ENCODE results near the gene PRPSAP1. TPM values are rescaled to one million over a fixed set of nuclear protein-coding genes. Genes with fewer than 3 reads are reported as not detected.

Gene PRPSAP1
- total RNA-seq, 3 donors from 2014 or later (not counting 1 experiment from before 2014, with no cell fraction given): 32.9 to 45.2 (median 41.5) TPM

GRCh38 chr17:76384987-76385891, 31.5 kb upstream of the PRPSAP1 start:
- Mint-ChIP-seq H3K27me3 (ENCODE audit: low read depth in 2 of 2) (no peaks in the 10 kb centered on the region), H3K9me3 (no peaks in the 10 kb centered on the region), H3K4me1 (peaks cover 5 to 17% of the 10 kb centered on the region in 2 donors), H3K4me3 (peak overlapping the region; percentile 79), H3K36me3 (no peaks in the 10 kb centered on the region), H3K27ac (peak overlapping the region in 1 of 2 donors; percentile 60)
- no peaks in the 10 kb centered on the region for H3K9me3 ChIP-seq (ENCODE audit: control insufficient read depth, insufficient read depth, low read length)
- DNase-seq (peak; percentile 64 to 68), ATAC-seq (peak in 2 of 3 donors; percentile 36 to 39)
- H3K27me3 ChIP-seq (ENCODE audit: control insufficient read depth, insufficient read depth, low read length): peaks cover 5% of the 10 kb centered on the region
- WGBS (ENCODE audit: insufficient coverage): 3% methylated on average over 74 of the region's 74 CpGs
- peaks cover 35% of the 10 kb centered on the region for H3K4me1 ChIP-seq (ENCODE audit: control insufficient read depth, insufficient read depth, low read length)
- no peak for TF ChIP-seq CTCF (IDR thresholded peaks at IDR 0.05)
- H3K36me3 ChIP-seq (ENCODE audit: control insufficient read depth, insufficient read depth, low read length): no peaks in the 10 kb centered on the region
- peak overlapping the region; percentile 43 for H3K4me3 ChIP-seq (ENCODE audit: low read length)
- intact Hi-C loops (cut with micrococcal nuclease): loop anchor here (1.0 kb wide), 1 partner anchor 31 kb away; no protein-coding TSS in a partner anchor
- H3K27ac ChIP-seq (ENCODE audit: low read length): no peak overlapping the region

GRCh38 chr17:76384222-76384986, 30.7 kb upstream of the PRPSAP1 start, which contains the start of gene SPHK1:
Gene SPHK1 (plus strand): TSS chr17:76384609. CDS start chr17:76385645, 1,036 bp downstream.
- intact Hi-C loops (cut with micrococcal nuclease): no loop called here
- WGBS (ENCODE audit: insufficient coverage): under 1% methylated on average over 118 of the region's 118 CpGs

GRCh38 chr17:76383546-76384221, 30.0 kb upstream of the PRPSAP1 start:
- Histone ChIP-seq H3K36me3 (ENCODE audit: control insufficient read depth, insufficient read depth, low read length) (no peaks in the 10 kb centered on the region), H3K27me3 (ENCODE audit: control insufficient read depth, insufficient read depth, low read length) (peaks cover 5% of the 10 kb centered on the region), H3K4me3 (ENCODE audit: low read length) (peak overlapping the region; percentile 53), H3K27ac (ENCODE audit: low read length) (peak overlapping the region; percentile 45), H3K4me1 (ENCODE audit: control insufficient read depth, insufficient read depth, low read length) (peaks cover 35% of the 10 kb centered on the region), H3K9me3 (ENCODE audit: control insufficient read depth, insufficient read depth, low read length) (no peaks in the 10 kb centered on the region)
- under 1% methylated on average over 65 of the region's 65 CpGs for WGBS (ENCODE audit: insufficient coverage)
- no peaks in the 10 kb centered on the region for H3K27me3 Mint-ChIP-seq (ENCODE audit: low read depth in 2 of 2)
- H3K4me3 Mint-ChIP-seq: peak overlapping the region; percentile 96
- intact Hi-C loops (cut with micrococcal nuclease): no loop called here
- no peaks in the 10 kb centered on the region for H3K9me3 Mint-ChIP-seq
- ATAC-seq: peak; percentile 24 to 53 (median 36)
- H3K4me1 Mint-ChIP-seq: peaks cover 5 to 17% of the 10 kb centered on the region in 2 donors
- no peak for TF ChIP-seq CTCF (IDR thresholded peaks at IDR 0.05)
- H3K36me3 Mint-ChIP-seq: no peaks in the 10 kb centered on the region
- peak overlapping the region; percentile 85 to 89 for H3K27ac Mint-ChIP-seq
- peak; percentile 62 to 69 for DNase-seq

More at GRCh38 chr17:76384222-76384986, 30.7 kb upstream of the PRPSAP1 start, which contains the start of gene SPHK1:
- Histone ChIP-seq H3K4me1 (ENCODE audit: control insufficient read depth, insufficient read depth, low read length) (peaks cover 35% of the 10 kb centered on the region), H3K27me3 (ENCODE audit: control insufficient read depth, insufficient read depth, low read length) (peaks cover 5% of the 10 kb centered on the region), H3K36me3 (ENCODE audit: control insufficient read depth, insufficient read depth, low read length) (no peaks in the 10 kb centered on the region), H3K9me3 (ENCODE audit: control insufficient read depth, insufficient read depth, low read length) (no peaks in the 10 kb centered on the region), H3K27ac (ENCODE audit: low read length) (peak within 1 kb of the TSS; percentile 45), H3K4me3 (ENCODE audit: low read length) (peak within 1 kb of the TSS; percentile 53)
- H3K9me3 Mint-ChIP-seq: no peaks in the 10 kb centered on the region
- no peak for TF ChIP-seq CTCF (IDR thresholded peaks at IDR 0.05)
- peak; percentile 68 to 78 for DNase-seq
- H3K27me3 Mint-ChIP-seq (ENCODE audit: low read depth in 2 of 2): no peaks in the 10 kb centered on the region
- peaks cover 5 to 17% of the 10 kb centered on the region in 2 donors for H3K4me1 Mint-ChIP-seq
- H3K27ac Mint-ChIP-seq: peak within 1 kb of the TSS; percentile 85 to 89
- H3K4me3 Mint-ChIP-seq: peak within 1 kb of the TSS; percentile 96
- H3K36me3 Mint-ChIP-seq: no peaks in the 10 kb centered on the region
- ATAC-seq: peak; percentile 62 to 79 (median 73)
